Mucosa of descending colon (tissue), 3 donors: Measurements from ENCODE around the gene SLC2A4. TPM values are rescaled to one million over a fixed set of nuclear protein-coding genes. Genes with fewer than 3 reads are reported as not detected.
A peak's percentile ranks its signal among the peaks of the same experiment; 100 is the strongest.

Source experiments
- ATAC-seq: fragments of 200-7000 bp; cut with Tn5 transposase; one replicate; pipeline ENCODE4 v1.9.1; 2020; ENCODE audit warnings: mild to moderate bottlenecking, moderate library complexity
- DNase-seq, 3 donors: peaks; one replicate each; pipeline ENCODE4 v3.0.0-alpha.2; 2020
- H3K36me3 ChIP-seq: fragments of 200-600 bp; one replicate; pipeline ENCODE4 v1.8.0; 2021; ENCODE audit warnings: low read depth, mild to moderate bottlenecking
- H3K4me1 ChIP-seq: fragments of 200-600 bp; one replicate; pipeline ENCODE4 v1.8.0; 2021; ENCODE audit warnings: low read depth, mild to moderate bottlenecking
- H3K4me3 ChIP-seq: fragments of 200-600 bp; one replicate; pipeline ENCODE4 v1.8.0; 2021; ENCODE audit warnings: mild to moderate bottlenecking
- H3K9me3 ChIP-seq: fragments of 200-600 bp; one replicate; pipeline ENCODE4 v1.8.0; 2021; ENCODE audit warnings: mild to moderate bottlenecking
- CTCF ChIP-seq: fragments of 200-600 bp; IDR thresholded peaks from one replicate; pipeline ENCODE4 v1.8.0; 2022; ENCODE audit warnings: antibody characterized with exemption, mild to moderate bottlenecking
- intact Hi-C, 2 donors: fragments of 100-400 bp; cut with DNase I in 1 of 2; cut with micrococcal nuclease in 1 of 2; formaldehyde crosslinking; loops; one replicate each; pipeline versions ENCODE4 v1.11.0 to v1.11.1; 2022; cut with DNase I, micrococcal nuclease
- total RNA-seq, 3 donors: library from RNA; stranded (reverse); fragmentation: NEBNext Ultra II Directional in 2 of 3; extraction: Animal tissue kit (Norgen Biotek cat#: 25700) in 2 of 3; gene quantifications; one replicate each; pipeline versions ENCODE4 v1.2.1 to v1.2.4, GENCODE V29; 2021 to 2023
- donor health status: DM: no; HTN: no; CAD: no; lungs with moderate emphysema.
- donor health status: DM: no; HTN: no; CAD: no.
- donor health status: DM: no; HTN: yes; CAD: no.

SLC2A4 gene
- total RNA-seq, 3 donors from 2014 or later, result 5.3 to 78.2 (median 6.1) TPM

- peak; percentile 54 for ATAC-seq
- no peak for TF ChIP-seq CTCF
- H3K9me3 ChIP-seq, result no peaks in the 10 kb centered on the region
- peak overlapping the region; percentile 86 for H3K4me3 ChIP-seq
- H3K4me1 ChIP-seq, result peaks cover 18% of the 10 kb centered on the region
- peak; percentile 67 to 84 (median 81) for DNase-seq
- H3K36me3 ChIP-seq, result peaks cover 14% of the 10 kb centered on the region
- intact Hi-C loops, result no loop called here
Measured at GRCh38 chr17:7307686-7308624, 26.4 kb downstream of the SLC2A4 start.

GRCh38 chr17:7308625-7309433, 27.3 kb downstream of the SLC2A4 start:
- Histone ChIP-seq H3K4me3 (peak overlapping the region; percentile 86), H3K36me3 (peaks cover 14% of the 10 kb centered on the region), H3K9me3 (no peaks in the 10 kb centered on the region), H3K4me1 (peaks cover 21% of the 10 kb centered on the region)
- intact Hi-C loops, result no loop called here
- no peak for TF ChIP-seq CTCF
- DNase-seq (peak; percentile 80 to 93 (median 84)), ATAC-seq (peak; percentile 52)

GRCh38 chr17:7309628-7310027, 28.1 kb downstream of the SLC2A4 start:
- Histone ChIP-seq H3K4me1 (peaks cover 29% of the 10 kb centered on the region), H3K4me3 (no peak overlapping the region), H3K36me3 (peaks cover 14% of the 10 kb centered on the region), H3K9me3 (no peaks in the 10 kb centered on the region)
- intact Hi-C loops, result no loop called here
- no peak for TF ChIP-seq CTCF
- ATAC-seq (no peak), DNase-seq (no peak)

GRCh38 chr17:7311110-7311705, 29.7 kb downstream of the SLC2A4 start:
- no peak for ATAC-seq
- Histone ChIP-seq H3K36me3 (peaks cover 14% of the 10 kb centered on the region), H3K4me1 (peaks cover 29% of the 10 kb centered on the region), H3K9me3 (no peaks in the 10 kb centered on the region), H3K4me3 (no peak overlapping the region)
- TF ChIP-seq CTCF, result no peak
- DNase-seq, result no peak
- intact Hi-C loops, result no loop called here

GRCh38 chr17:7312432-7313087, 31.0 kb downstream of the SLC2A4 start:
- intact Hi-C loops, result no loop called here
- peak in 1 of 3 donors; percentile 44 for DNase-seq
- H3K36me3 ChIP-seq, result peaks cover 8% of the 10 kb centered on the region
- H3K4me1 ChIP-seq, result peaks cover 29% of the 10 kb centered on the region
- H3K4me3 ChIP-seq, result no peak overlapping the region
- no peak for TF ChIP-seq CTCF
- ATAC-seq, result no peak
- no peaks in the 10 kb centered on the region for H3K9me3 ChIP-seq
